GM23338 (cell line): ENCODE results near the gene CDC6. TPM values are rescaled to one million over a fixed set of nuclear protein-coding genes. Genes with fewer than 3 reads are reported as not detected.

ENCODE experiments used
- ATAC-seq: fragments of 200-7000 bp; cut with Tn5 transposase; 3 replicates; pipeline ENCODE4 v1.9.1; 2020
- DNase-seq: peaks from one replicate; pipeline ENCODE4 v3.0.0-alpha.2; 2015; ENCODE audit warnings: low spot score
- H2AFZ ChIP-seq: fragments of 200-600 bp; sonication (generic); 2 replicates; pipeline ENCODE4 v1.8.0; 2016; ENCODE audit warnings: antibody characterized with exemption, mild to moderate bottlenecking, moderate library complexity
- H3F3A ChIP-seq: fragments of 200-600 bp; sonication (generic); replicated peaks from 2 replicates; pipeline ENCODE4 v1.8.0; 2017; ENCODE audit warnings: antibody characterized with exemption, mixed run types, low read depth
- H3K27ac ChIP-seq: fragments of 200-600 bp; sonication (generic); 2 replicates; pipeline ENCODE4 v1.6.1; 2016; ENCODE audit warnings: low read depth
- H3K27me3 ChIP-seq: fragments of 200-600 bp; sonication (generic); 2 replicates; pipeline ENCODE4 v1.8.0; 2016; ENCODE audit warnings: mild to moderate bottlenecking, mixed run types, moderate library complexity; ENCODE audit not compliant: insufficient read depth
- H3K36me3 ChIP-seq: fragments of 200-600 bp; sonication (generic); 2 replicates; pipeline ENCODE4 v1.8.0; 2016; ENCODE audit warnings: mild to moderate bottlenecking; ENCODE audit not compliant: insufficient read depth
- H3K4me1 ChIP-seq: fragments of 200-600 bp; sonication (generic); 2 replicates; pipeline ENCODE4 v1.8.0; 2016; ENCODE audit warnings: mild to moderate bottlenecking, moderate library complexity; ENCODE audit not compliant: insufficient read depth
- H3K4me2 ChIP-seq: fragments of 200-600 bp; sonication (generic); 2 replicates; pipeline ENCODE4 v1.7.1; 2017; ENCODE audit warnings: mixed run types
- H3K4me3 ChIP-seq: fragments of 200-600 bp; sonication (generic); 2 replicates; pipeline ENCODE4 v1.6.1; 2016; ENCODE audit warnings: mixed run types
- H3K79me2 ChIP-seq: fragments of 200-600 bp; sonication (generic); replicated peaks from 2 replicates; pipeline ENCODE4 v1.8.0; 2017; ENCODE audit warnings: mild to moderate bottlenecking; ENCODE audit not compliant: insufficient read depth
- H3K9me2 ChIP-seq: fragments of 200-600 bp; sonication (generic); 2 replicates; pipeline ENCODE4 v1.8.0; 2017; ENCODE audit not compliant: insufficient read depth
- H4K20me1 ChIP-seq: fragments of 200-600 bp; sonication (generic); replicated peaks from 2 replicates; pipeline ENCODE4 v1.8.0; 2017; ENCODE audit warnings: mild to moderate bottlenecking; ENCODE audit not compliant: insufficient read depth
- H3K27ac Mint-ChIP-seq: 2 replicates; pipeline ENCODE4 v1.8.0; 2020; ENCODE audit warnings: inconsistent platforms, mild to moderate bottlenecking, moderate library complexity, mixed read lengths
- H3K27me3 Mint-ChIP-seq: 3 replicates; pipeline ENCODE4 v1.8.0; 2022; ENCODE audit warnings: low read depth, mild to moderate bottlenecking, moderate library complexity, mixed read lengths, inconsistent platforms; ENCODE audit not compliant: insufficient read depth, poor library complexity
- H3K36me3 Mint-ChIP-seq: 3 replicates; pipeline ENCODE4 v1.8.0; 2021; ENCODE audit warnings: low read depth, mild to moderate bottlenecking, inconsistent platforms, moderate library complexity, mixed read lengths
- H3K4me1 Mint-ChIP-seq: 3 replicates; pipeline ENCODE4 v1.8.0; 2020; ENCODE audit warnings: mild to moderate bottlenecking, inconsistent platforms, mixed read lengths
- H3K4me3 Mint-ChIP-seq: 3 replicates; pipeline ENCODE4 v1.8.0; 2021; ENCODE audit warnings: moderate library complexity, mild to moderate bottlenecking, inconsistent platforms, mixed read lengths
- H3K9me3 Mint-ChIP-seq: 3 replicates; pipeline ENCODE4 v1.8.0; 2020; ENCODE audit warnings: moderate library complexity, mild to moderate bottlenecking, inconsistent platforms, mixed read lengths
- CREB1 ChIP-seq: fragments of 250-450 bp; sonication (Bioruptor Pico); IDR thresholded peaks from 2 replicates; pipeline ENCODE4 v1.5.0; 2020; ENCODE audit warnings: low read depth, mild to moderate bottlenecking, moderate library complexity
- CTCF ChIP-seq, 2 experiments: fragments of 200-600 bp in 1 of 2; sonication (generic) in 1 of 2; conservative IDR thresholded peaks; 2 replicates each; pipeline versions ENCODE4 v1.5.1 to v1.6.1; 2016 to 2017; ENCODE audit warnings: antibody characterized with exemption in 2 of 2, low read depth in 2 of 2, mild to moderate bottlenecking in 2 of 2, moderate library complexity in 1 of 2
- EZH2 ChIP-seq: fragments of 200-600 bp; sonication (generic); IDR thresholded peaks from one replicate; pipeline ENCODE4 v1.8.0; 2017; ENCODE audit warnings: antibody characterized with exemption, mild to moderate bottlenecking, low read depth; ENCODE audit not compliant: unreplicated experiment
- EZH2phosphoT487 ChIP-seq: fragments of 200-600 bp; sonication (generic); IDR thresholded peaks from one replicate; pipeline ENCODE4 v1.8.1; 2018; ENCODE audit warnings: antibody characterized with exemption; ENCODE audit not compliant: unreplicated experiment
- JUNB ChIP-seq: IDR thresholded peaks from one replicate; pipeline ENCODE4 v1.6.1; 2016; ENCODE audit warnings: antibody characterized with exemption; ENCODE audit not compliant: unreplicated experiment
- NANOG ChIP-seq: IDR thresholded peaks from 2 replicates; pipeline ENCODE4 v1.6.1; 2016; ENCODE audit warnings: antibody characterized with exemption, borderline replicate concordance
- POLR2AphosphoS5 ChIP-seq: IDR thresholded peaks from 2 replicates; pipeline ENCODE4 v1.6.1; 2016; ENCODE audit warnings: antibody characterized with exemption, low read depth
- STAT1 ChIP-seq: IDR thresholded peaks from one replicate; pipeline ENCODE4 v1.6.1; 2016; ENCODE audit warnings: antibody characterized with exemption; ENCODE audit not compliant: unreplicated experiment
- ZNF114 ChIP-seq: fragments of 250-450 bp; sonication (Bioruptor Pico); IDR thresholded peaks from 2 replicates; pipeline ENCODE4 v1.5.0; 2020; ENCODE audit warnings: mild to moderate bottlenecking, moderate library complexity
- ZNF331 ChIP-seq: fragments of 250-450 bp; sonication (Bioruptor Pico); IDR thresholded peaks from 2 replicates; pipeline ENCODE4 v1.5.0; 2020; ENCODE audit warnings: low read depth, mild to moderate bottlenecking, moderate library complexity
- polyA plus RNA-seq: library from polyadenylated mRNA; unstranded; fragments of >200 nt; fragmentation: Nextera tagmentation; extraction: Ambion mirVana; gene quantifications from 2 replicates; pipeline ENCODE4 v1.2.1, GENCODE V29; 2016
- total RNA-seq: library from RNA; depleted of rRNA; stranded (reverse); fragments of >200 nt; shearing (Covaris generic); gene quantifications from 2 replicates; pipeline ENCODE4 v1.2.3, GENCODE V29; 2014
- TF ChIP-seq, protein P1 (sequence below): fragments of 250-450 bp; sonication (Bioruptor Pico); IDR thresholded peaks from 2 replicates; pipeline ENCODE4 v1.5.0; 2020; ENCODE audit warnings: mild to moderate bottlenecking, moderate library complexity
- TF ChIP-seq, protein P2 (sequence below): IDR thresholded peaks from 2 replicates; pipeline ENCODE4 v1.6.1; 2016; ENCODE audit warnings: antibody characterized with exemption
- TF ChIP-seq, protein P3 (sequence below): IDR thresholded peaks from one replicate; pipeline ENCODE4 v1.6.1; 2018; ENCODE audit warnings: antibody characterized with exemption; ENCODE audit not compliant: unreplicated experiment

Gene CDC6
- total and polyA plus RNA-seq, 2 experiments from 2014 or later, result 46.2 to 79.9 TPM

GRCh38 chr17:40322358-40323315 lies 35.0 kb downstream of the CDC6 start:
- Histone ChIP-seq H3K4me3 (no peak overlapping the region), H3K9me2 (no peaks in the 10 kb centered on the region), H3K27me3 (peaks cover 10% of the 10 kb centered on the region), H3K27ac (no peak overlapping the region), H3K4me2 (peak overlapping the region; percentile 32; the same call in 1 of the 2 replicates), H2AFZ (no peak overlapping the region), H4K20me1 (peaks cover 21% of the 10 kb centered on the region), H3K4me1 (peaks cover 7% of the 10 kb centered on the region; the same call in 1 of the 2 replicates), H3F3A (peaks cover 2% of the 10 kb centered on the region; the same call in 1 of the 2 replicates), H3K79me2 (peaks cover 26% of the 10 kb centered on the region), H3K36me3 (no peaks in the 10 kb centered on the region)
- Mint-ChIP-seq H3K36me3 (no peaks in the 10 kb centered on the region), H3K9me3 (no peaks in the 10 kb centered on the region), H3K4me3 (no peak overlapping the region; the same call in 2 of the 3 replicates), H3K4me1 (peaks cover 79% of the 10 kb centered on the region), H3K27me3 (peaks cover 31% of the 10 kb centered on the region), H3K27ac (peak overlapping the region; percentile 18; the same call in 1 of the 2 replicates)
- DNase-seq, result peak; percentile 66
- no peak for TF ChIP-seq EZH2phosphoT487
- TF ChIP-seq, protein P1, sequence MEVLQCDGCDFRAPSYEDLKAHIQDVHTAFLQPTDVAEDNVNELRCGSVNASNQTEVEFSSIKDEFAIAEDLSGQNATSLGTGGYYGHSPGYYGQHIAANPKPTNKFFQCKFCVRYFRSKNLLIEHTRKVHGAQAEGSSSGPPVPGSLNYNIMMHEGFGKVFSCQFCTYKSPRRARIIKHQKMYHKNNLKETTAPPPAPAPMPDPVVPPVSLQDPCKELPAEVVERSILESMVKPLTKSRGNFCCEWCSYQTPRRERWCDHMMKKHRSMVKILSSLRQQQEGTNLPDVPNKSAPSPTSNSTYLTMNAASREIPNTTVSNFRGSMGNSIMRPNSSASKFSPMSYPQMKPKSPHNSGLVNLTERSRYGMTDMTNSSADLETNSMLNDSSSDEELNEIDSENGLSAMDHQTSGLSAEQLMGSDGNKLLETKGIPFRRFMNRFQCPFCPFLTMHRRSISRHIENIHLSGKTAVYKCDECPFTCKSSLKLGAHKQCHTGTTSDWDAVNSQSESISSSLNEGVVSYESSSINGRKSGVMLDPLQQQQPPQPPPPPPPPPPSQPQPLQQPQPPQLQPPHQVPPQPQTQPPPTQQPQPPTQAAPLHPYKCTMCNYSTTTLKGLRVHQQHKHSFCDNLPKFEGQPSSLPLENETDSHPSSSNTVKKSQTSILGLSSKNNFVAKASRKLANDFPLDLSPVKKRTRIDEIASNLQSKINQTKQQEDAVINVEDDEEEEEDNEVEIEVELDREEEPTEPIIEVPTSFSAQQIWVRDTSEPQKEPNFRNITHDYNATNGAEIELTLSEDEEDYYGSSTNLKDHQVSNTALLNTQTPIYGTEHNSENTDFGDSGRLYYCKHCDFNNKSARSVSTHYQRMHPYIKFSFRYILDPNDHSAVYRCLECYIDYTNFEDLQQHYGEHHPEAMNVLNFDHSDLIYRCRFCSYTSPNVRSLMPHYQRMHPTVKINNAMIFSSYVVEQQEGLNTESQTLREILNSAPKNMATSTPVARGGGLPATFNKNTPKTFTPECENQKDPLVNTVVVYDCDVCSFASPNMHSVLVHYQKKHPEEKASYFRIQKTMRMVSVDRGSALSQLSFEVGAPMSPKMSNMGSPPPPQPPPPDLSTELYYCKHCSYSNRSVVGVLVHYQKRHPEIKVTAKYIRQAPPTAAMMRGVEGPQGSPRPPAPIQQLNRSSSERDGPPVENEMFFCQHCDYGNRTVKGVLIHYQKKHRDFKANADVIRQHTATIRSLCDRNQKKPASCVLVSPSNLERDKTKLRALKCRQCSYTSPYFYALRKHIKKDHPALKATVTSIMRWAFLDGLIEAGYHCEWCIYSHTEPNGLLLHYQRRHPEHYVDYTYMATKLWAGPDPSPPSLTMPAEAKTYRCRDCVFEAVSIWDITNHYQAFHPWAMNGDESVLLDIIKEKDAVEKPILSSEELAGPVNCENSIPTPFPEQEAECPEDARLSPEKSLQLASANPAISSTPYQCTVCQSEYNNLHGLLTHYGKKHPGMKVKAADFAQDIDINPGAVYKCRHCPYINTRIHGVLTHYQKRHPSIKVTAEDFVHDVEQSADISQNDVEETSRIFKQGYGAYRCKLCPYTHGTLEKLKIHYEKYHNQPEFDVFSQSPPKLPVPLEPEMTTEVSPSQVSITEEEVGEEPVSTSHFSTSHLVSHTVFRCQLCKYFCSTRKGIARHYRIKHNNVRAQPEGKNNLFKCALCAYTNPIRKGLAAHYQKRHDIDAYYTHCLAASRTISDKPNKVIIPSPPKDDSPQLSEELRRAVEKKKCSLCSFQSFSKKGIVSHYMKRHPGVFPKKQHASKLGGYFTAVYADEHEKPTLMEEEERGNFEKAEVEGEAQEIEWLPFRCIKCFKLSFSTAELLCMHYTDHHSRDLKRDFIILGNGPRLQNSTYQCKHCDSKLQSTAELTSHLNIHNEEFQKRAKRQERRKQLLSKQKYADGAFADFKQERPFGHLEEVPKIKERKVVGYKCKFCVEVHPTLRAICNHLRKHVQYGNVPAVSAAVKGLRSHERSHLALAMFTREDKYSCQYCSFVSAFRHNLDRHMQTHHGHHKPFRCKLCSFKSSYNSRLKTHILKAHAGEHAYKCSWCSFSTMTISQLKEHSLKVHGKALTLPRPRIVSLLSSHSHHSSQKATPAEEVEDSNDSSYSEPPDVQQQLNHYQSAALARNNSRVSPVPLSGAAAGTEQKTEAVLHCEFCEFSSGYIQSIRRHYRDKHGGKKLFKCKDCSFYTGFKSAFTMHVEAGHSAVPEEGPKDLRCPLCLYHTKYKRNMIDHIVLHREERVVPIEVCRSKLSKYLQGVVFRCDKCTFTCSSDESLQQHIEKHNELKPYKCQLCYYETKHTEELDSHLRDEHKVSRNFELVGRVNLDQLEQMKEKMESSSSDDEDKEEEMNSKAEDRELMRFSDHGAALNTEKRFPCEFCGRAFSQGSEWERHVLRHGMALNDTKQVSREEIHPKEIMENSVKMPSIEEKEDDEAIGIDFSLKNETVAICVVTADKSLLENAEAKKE, result no peak
- TF ChIP-seq EZH2, result no peak
- TF ChIP-seq, protein P2, sequence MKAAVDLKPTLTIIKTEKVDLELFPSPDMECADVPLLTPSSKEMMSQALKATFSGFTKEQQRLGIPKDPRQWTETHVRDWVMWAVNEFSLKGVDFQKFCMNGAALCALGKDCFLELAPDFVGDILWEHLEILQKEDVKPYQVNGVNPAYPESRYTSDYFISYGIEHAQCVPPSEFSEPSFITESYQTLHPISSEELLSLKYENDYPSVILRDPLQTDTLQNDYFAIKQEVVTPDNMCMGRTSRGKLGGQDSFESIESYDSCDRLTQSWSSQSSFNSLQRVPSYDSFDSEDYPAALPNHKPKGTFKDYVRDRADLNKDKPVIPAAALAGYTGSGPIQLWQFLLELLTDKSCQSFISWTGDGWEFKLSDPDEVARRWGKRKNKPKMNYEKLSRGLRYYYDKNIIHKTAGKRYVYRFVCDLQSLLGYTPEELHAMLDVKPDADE, result no peak
- TF ChIP-seq STAT1, result no peak
- TF ChIP-seq NANOG, result no peak
- no peak for TF ChIP-seq ZNF331
- TF ChIP-seq, protein P3, sequence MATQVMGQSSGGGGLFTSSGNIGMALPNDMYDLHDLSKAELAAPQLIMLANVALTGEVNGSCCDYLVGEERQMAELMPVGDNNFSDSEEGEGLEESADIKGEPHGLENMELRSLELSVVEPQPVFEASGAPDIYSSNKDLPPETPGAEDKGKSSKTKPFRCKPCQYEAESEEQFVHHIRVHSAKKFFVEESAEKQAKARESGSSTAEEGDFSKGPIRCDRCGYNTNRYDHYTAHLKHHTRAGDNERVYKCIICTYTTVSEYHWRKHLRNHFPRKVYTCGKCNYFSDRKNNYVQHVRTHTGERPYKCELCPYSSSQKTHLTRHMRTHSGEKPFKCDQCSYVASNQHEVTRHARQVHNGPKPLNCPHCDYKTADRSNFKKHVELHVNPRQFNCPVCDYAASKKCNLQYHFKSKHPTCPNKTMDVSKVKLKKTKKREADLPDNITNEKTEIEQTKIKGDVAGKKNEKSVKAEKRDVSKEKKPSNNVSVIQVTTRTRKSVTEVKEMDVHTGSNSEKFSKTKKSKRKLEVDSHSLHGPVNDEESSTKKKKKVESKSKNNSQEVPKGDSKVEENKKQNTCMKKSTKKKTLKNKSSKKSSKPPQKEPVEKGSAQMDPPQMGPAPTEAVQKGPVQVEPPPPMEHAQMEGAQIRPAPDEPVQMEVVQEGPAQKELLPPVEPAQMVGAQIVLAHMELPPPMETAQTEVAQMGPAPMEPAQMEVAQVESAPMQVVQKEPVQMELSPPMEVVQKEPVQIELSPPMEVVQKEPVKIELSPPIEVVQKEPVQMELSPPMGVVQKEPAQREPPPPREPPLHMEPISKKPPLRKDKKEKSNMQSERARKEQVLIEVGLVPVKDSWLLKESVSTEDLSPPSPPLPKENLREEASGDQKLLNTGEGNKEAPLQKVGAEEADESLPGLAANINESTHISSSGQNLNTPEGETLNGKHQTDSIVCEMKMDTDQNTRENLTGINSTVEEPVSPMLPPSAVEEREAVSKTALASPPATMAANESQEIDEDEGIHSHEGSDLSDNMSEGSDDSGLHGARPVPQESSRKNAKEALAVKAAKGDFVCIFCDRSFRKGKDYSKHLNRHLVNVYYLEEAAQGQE, result no peak
- no peak for TF ChIP-seq CTCF (conservative IDR thresholded peaks at IDR 0.05; ENCODE audit: low read depth in 2 of 2)
- TF ChIP-seq ZNF114, result no peak
- no peak for TF ChIP-seq JUNB
- no peak for TF ChIP-seq CREB1 (CRISPR knock-in tag)
- TF ChIP-seq POLR2AphosphoS5, result no peak
- ATAC-seq, result no peak
